AG09309 (cell line): ENCODE measurements around the gene PRKD2.

Experiments used
- DNase-seq: peaks from one replicate; pipeline ENCODE4 v3.0.0-alpha.2; 2010; ENCODE audit warnings: low read depth
- H3K4me3 ChIP-seq: 2 replicates; pipeline ENCODE4 v1.5.1; 2011; ENCODE audit warnings: mild to moderate bottlenecking, low read depth, low read length, moderate library complexity; ENCODE audit not compliant: control insufficient read depth
- CTCF ChIP-seq: IDR thresholded peaks from 2 replicates; pipeline ENCODE4 v1.5.1; 2011; ENCODE audit warnings: mild to moderate bottlenecking, low read depth, low read length, inconsistent platforms; ENCODE audit not compliant: insufficient read depth, control insufficient read depth; ENCODE audit errors: missing control alignments

Gene PRKD2

GRCh38 chr19:46732172-46732938, 15.4 kb upstream of the PRKD2 start:
- no peak overlapping the region for H3K4me3 ChIP-seq
- DNase-seq = no peak
- no peak for TF ChIP-seq CTCF

GRCh38 chr19:46731584-46731983, 14.7 kb upstream of the PRKD2 start:
- no peak overlapping the region for H3K4me3 ChIP-seq
- no peak for DNase-seq
- no peak for TF ChIP-seq CTCF

- no peak for TF ChIP-seq CTCF
- DNase-seq = peak; percentile 63
- no peak overlapping the region for H3K4me3 ChIP-seq
These were observed 14.1 kb upstream of the PRKD2 start for GRCh38 chr19:46731007-46731501.

GRCh38 chr19:46730595-46730994, 13.7 kb upstream of the PRKD2 start:
- no peak overlapping the region for H3K4me3 ChIP-seq
- TF ChIP-seq CTCF = no peak
- DNase-seq = no peak

GRCh38 chr19:46730187-46730586, 13.3 kb upstream of the PRKD2 start:
- no peak for TF ChIP-seq CTCF
- no peak for DNase-seq
- H3K4me3 ChIP-seq = no peak overlapping the region

- no peak overlapping the region for H3K4me3 ChIP-seq
- DNase-seq = no peak
- TF ChIP-seq CTCF = no peak
These were observed 12.8 kb upstream of the PRKD2 start for GRCh38 chr19:46729696-46730095.

GRCh38 chr19:46728693-46729339, 11.9 kb upstream of the PRKD2 start:
- TF ChIP-seq CTCF = peak; percentile 93
- DNase-seq = no peak
- H3K4me3 ChIP-seq = no peak overlapping the region
